HepG2 (cell line): ENCODE results near the gene EHD1. TPM values are rescaled to one million over a fixed set of nuclear protein-coding genes. Genes with fewer than 3 reads are reported as not detected.

Experiments
- ATF1 ChIP-seq: IDR thresholded peaks from 2 replicates; pipeline ENCODE4 v1.6.1; 2016; ENCODE audit warnings: mild to moderate bottlenecking, control low read depth
- GLI4 ChIP-seq: sonication (generic); formaldehyde crosslinking; IDR thresholded peaks from 2 replicates; pipeline ENCODE4 v1.5.1; 2020; ENCODE audit warnings: missing genetic modification reagents, mild to moderate bottlenecking, moderate library complexity, borderline replicate concordance
- KDM5A ChIP-seq: fragments of 200-600 bp; sonication (generic); IDR thresholded peaks from 2 replicates; pipeline ENCODE4 v1.7.0; 2018; ENCODE audit warnings: antibody characterized with exemption, mild to moderate bottlenecking, low read length, borderline replicate concordance
- PCBP2 ChIP-seq: fragments of 200-400 bp; formaldehyde crosslinking; optimal IDR thresholded peaks from 2 replicates; pipeline ENCODE3; 2018; ENCODE audit warnings: low read length, low read depth; ENCODE audit not compliant: poor library complexity, severe bottlenecking
- POLR2G ChIP-seq: fragments of 200-400 bp; formaldehyde crosslinking; IDR thresholded peaks from 2 replicates; pipeline ENCODE4 v1.6.1; 2018; ENCODE audit warnings: mild to moderate bottlenecking, low read depth, low read length, moderate library complexity
- PRDM10 ChIP-seq: sonication (generic); formaldehyde crosslinking; IDR thresholded peaks from 2 replicates; pipeline ENCODE4 v1.4.0; 2020; ENCODE audit warnings: low read depth, missing genetic modification reagents
- RFXAP ChIP-seq: sonication (generic); formaldehyde crosslinking; IDR thresholded peaks from 2 replicates; pipeline ENCODE4 v1.4.0; 2020; ENCODE audit warnings: missing genetic modification reagents, borderline replicate concordance
- TARDBP ChIP-seq: sonication (generic); formaldehyde crosslinking; IDR thresholded peaks from 2 replicates; pipeline ENCODE4 v1.8.0; 2022; ENCODE audit warnings: mild to moderate bottlenecking, missing genetic modification reagents
- THAP11 ChIP-seq: IDR thresholded peaks from 2 replicates; pipeline ENCODE4 v1.6.1; 2016; ENCODE audit warnings: missing biosample characterization, missing genetic modification reagents
- ZBTB4 ChIP-seq: sonication (generic); formaldehyde crosslinking; IDR thresholded peaks from 2 replicates; pipeline ENCODE4 v1.4.0; 2020; ENCODE audit warnings: missing genetic modification reagents, mild to moderate bottlenecking, borderline replicate concordance
- ZNF512 ChIP-seq: sonication (generic); formaldehyde crosslinking; IDR thresholded peaks from 2 replicates; pipeline ENCODE4 v1.4.0; 2020; ENCODE audit warnings: mild to moderate bottlenecking, missing genetic modification reagents
- ZNF567 ChIP-seq: sonication (generic); formaldehyde crosslinking; IDR thresholded peaks from 2 replicates; pipeline ENCODE4 v1.8.1; 2023; ENCODE audit warnings: mild to moderate bottlenecking, missing genetic modification reagents, borderline replicate concordance
- ZNF670 ChIP-seq: sonication (generic); formaldehyde crosslinking; IDR thresholded peaks from 2 replicates; pipeline ENCODE4 v1.8.0; 2022; ENCODE audit warnings: mild to moderate bottlenecking, missing genetic modification reagents, borderline replicate concordance
- ZNF703 ChIP-seq: sonication (generic); formaldehyde crosslinking; IDR thresholded peaks from 2 replicates; pipeline ENCODE4 v1.5.1; 2020; ENCODE audit warnings: missing genetic modification reagents, mild to moderate bottlenecking, moderate library complexity, borderline replicate concordance
- ZXDC ChIP-seq: sonication (generic); formaldehyde crosslinking; IDR thresholded peaks from 2 replicates; pipeline ENCODE4 v1.5.0; 2020; ENCODE audit warnings: mild to moderate bottlenecking, missing genetic modification reagents
- polyA plus RNA-seq, 8 experiments: library from polyadenylated mRNA; depleted of rRNA in 3 of 8; stranded (reverse) in 7 of 8; unstranded in 1 of 8; fragments of >200 nt; fragmentation: Illumina TruSeq in 4 of 8; extraction: Trizol in 4 of 8; gene quantifications; 2 replicates each; pipeline versions ENCODE4 v1.2.1 to v1.2.3, GENCODE V29; 2011 to 2016; ENCODE audit warnings: low read depth in 4 of 8, missing spikeins in 1 of 8, mixed read lengths in 1 of 8; ENCODE audit not compliant: insufficient read depth in 1 of 8
- total RNA-seq, 5 experiments: library from RNA; depleted of rRNA; stranded (reverse); fragments of >200 nt; fragmentation: Illumina TruSeq; extraction: Trizol; gene quantifications; 2 replicates each; pipeline ENCODE4 v1.2.3, GENCODE V29; 2016; ENCODE audit warnings: low read depth in 1 of 5

EHD1 gene
- total and polyA plus RNA-seq, 2 of the 13 experiments (the other 11 are each of a cell fraction or from before 2014, with no cell fraction given), result 23.6 to 26.6 TPM

- TF ChIP-seq PRDM10, result 0 out of 2 replicates have a peak, but pooled peaks have one; percentile 38
- no peak for TF ChIP-seq RFXAP
- TF ChIP-seq POLR2G, result peak; percentile 69
- TF ChIP-seq TARDBP (CRISPR knock-in tag), result no peak; the same call in 1 of the 2 replicates
- TF ChIP-seq ZNF670 (CRISPR knock-in tag), result peak; percentile 66; the same call in 1 of the 2 replicates
- TF ChIP-seq ZNF512 (CRISPR knock-in tag), result no peak
- TF ChIP-seq ATF1 (CRISPR knock-in tag), result no peak
- TF ChIP-seq ZNF703 (CRISPR knock-in tag), result 0 out of 2 replicates have a peak, but pooled peaks have one; percentile 33
- TF ChIP-seq ZNF567 (CRISPR knock-in tag), result no peak
- no peak for TF ChIP-seq PCBP2
- peak; percentile 64 for TF ChIP-seq THAP11 (CRISPR knock-in tag)
- TF ChIP-seq GLI4 (CRISPR knock-in tag), result no peak
- TF ChIP-seq KDM5A, result no peak
- TF ChIP-seq ZXDC (CRISPR knock-in tag), result no peak
- no peak for TF ChIP-seq ZBTB4 (CRISPR knock-in tag)
Measured at GRCh38 chr11:64803158-64803845, 75.1 kb downstream of the EHD1 start, which contains the start of gene MAP4K2 (continued).
